ENCODE results near the gene PKD1L1.

DNA sequence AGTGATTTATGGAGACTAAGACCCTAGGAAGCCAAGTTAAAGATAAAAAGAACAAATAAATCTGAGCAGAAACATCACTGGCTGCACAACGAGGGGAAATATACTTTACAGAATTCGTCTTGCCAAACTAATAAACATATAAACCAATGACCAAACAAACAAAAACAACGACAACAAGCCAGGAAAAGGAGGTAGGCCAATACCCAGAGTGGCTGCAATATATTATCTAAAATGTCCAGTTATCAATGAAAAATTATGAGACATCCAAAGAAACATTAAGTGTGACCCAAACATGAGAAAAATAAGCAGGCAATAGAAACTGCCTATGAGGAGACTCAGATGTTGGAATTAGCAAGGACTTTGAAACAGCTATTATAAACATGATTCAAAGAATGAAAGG lies 81.0 kb downstream of the PKD1L1 start:
- TF ChIP-seq CTCF (IDR thresholded peaks at IDR 0.05 in 4 of 5, conservative IDR thresholded peaks at IDR 0.05 in 1 of 5) (no peak), POLR2A (IDR thresholded peaks at IDR 0.05) (no peak)
